Chondrocyte (in vitro differentiated cells): ENCODE results near the gene ADGRA1. TPM values are rescaled to one million over a fixed set of nuclear protein-coding genes. Genes with fewer than 3 reads are reported as not detected.

Source experiments
- DNase-seq: peaks from one replicate; pipeline ENCODE4 v3.0.0; 2021; ENCODE audit warnings: mixed read lengths, low spot score
- H3K27ac Mint-ChIP-seq: one replicate; pipeline ENCODE4 v1.8.0; 2021; ENCODE audit warnings: mild to moderate bottlenecking, moderate library complexity, mixed read lengths; ENCODE audit not compliant: unreplicated experiment
- H3K27me3 Mint-ChIP-seq: 2 replicates; pipeline ENCODE4 v1.8.0; 2021; ENCODE audit warnings: low read depth, mixed read lengths
- H3K36me3 Mint-ChIP-seq: 2 replicates; pipeline ENCODE4 v1.8.0; 2021; ENCODE audit warnings: low read depth, mixed read lengths
- H3K4me1 Mint-ChIP-seq: 2 replicates; pipeline ENCODE4 v1.8.0; 2021; ENCODE audit warnings: low read depth, mild to moderate bottlenecking, mixed read lengths
- H3K4me3 Mint-ChIP-seq: one replicate; pipeline ENCODE4 v1.8.0; 2021; ENCODE audit warnings: mild to moderate bottlenecking, moderate library complexity, mixed read lengths; ENCODE audit not compliant: unreplicated experiment
- H3K9me3 Mint-ChIP-seq: 2 replicates; pipeline ENCODE4 v1.8.0; 2021; ENCODE audit warnings: low read depth, mixed read lengths
- CTCF ChIP-seq: fragments of 200-600 bp; sonication (generic); IDR thresholded peaks from 2 replicates; pipeline ENCODE4 v1.5.0; 2021; ENCODE audit warnings: antibody characterized with exemption, mild to moderate bottlenecking, moderate library complexity
- total RNA-seq: library from RNA; stranded (reverse); gene quantifications from 3 replicates; pipeline ENCODE4 v1.2.1, GENCODE V29; 2021

Gene ADGRA1
- total RNA-seq, 1 donor from 2014 or later: not detected

- DNase-seq: no peak
- Mint-ChIP-seq H3K36me3 (no peaks in the 10 kb centered on the region), H3K4me1 (no peaks in the 10 kb centered on the region), H3K27ac (no peak overlapping the region), H3K9me3 (no peaks in the 10 kb centered on the region), H3K27me3 (peaks cover 18% of the 10 kb centered on the region), H3K4me3 (no peak overlapping the region)
- no peak for TF ChIP-seq CTCF
Measured at GRCh38 chr10:133079836-133080682, 7.7 kb upstream of the ADGRA1 start.

- no peak for DNase-seq
- Mint-ChIP-seq H3K4me1 (no peaks in the 10 kb centered on the region), H3K36me3 (no peaks in the 10 kb centered on the region), H3K27ac (no peak overlapping the region), H3K9me3 (no peaks in the 10 kb centered on the region), H3K4me3 (no peak overlapping the region), H3K27me3 (peaks cover 19% of the 10 kb centered on the region)
- no peak for TF ChIP-seq CTCF
Measured at GRCh38 chr10:133080683-133081040, 7.1 kb upstream of the ADGRA1 start.

- Mint-ChIP-seq H3K4me3 (no peak overlapping the region), H3K4me1 (no peaks in the 10 kb centered on the region)
- no peak for TF ChIP-seq CTCF
Measured at GRCh38 chr10:133081636-133082035, 6.1 kb upstream of the ADGRA1 start.

GRCh38 chr10:133082685-133083421, 4.9 kb upstream of the ADGRA1 start:
- DNase-seq: no peak
- H3K36me3 Mint-ChIP-seq: no peaks in the 10 kb centered on the region
- H3K4me1 Mint-ChIP-seq: peaks cover 3% of the 10 kb centered on the region
- no peaks in the 10 kb centered on the region for H3K9me3 Mint-ChIP-seq
- no peak overlapping the region for H3K4me3 Mint-ChIP-seq
- no peak for TF ChIP-seq CTCF
- no peak overlapping the region for H3K27ac Mint-ChIP-seq
- peaks cover 25% of the 10 kb centered on the region for H3K27me3 Mint-ChIP-seq

More at GRCh38 chr10:133081636-133082035, 6.1 kb upstream of the ADGRA1 start:
- H3K9me3 Mint-ChIP-seq: no peaks in the 10 kb centered on the region
- no peak overlapping the region for H3K27ac Mint-ChIP-seq
- H3K27me3 Mint-ChIP-seq: peaks cover 18% of the 10 kb centered on the region
- no peaks in the 10 kb centered on the region for H3K36me3 Mint-ChIP-seq
- DNase-seq: no peak

- H3K4me3 Mint-ChIP-seq: no peak overlapping the region
- no peaks in the 10 kb centered on the region for H3K9me3 Mint-ChIP-seq
- H3K27me3 Mint-ChIP-seq: peaks cover 25% of the 10 kb centered on the region
- H3K4me1 Mint-ChIP-seq: peaks cover 3% of the 10 kb centered on the region
- H3K27ac Mint-ChIP-seq: no peak overlapping the region
- DNase-seq: no peak
- no peak for TF ChIP-seq CTCF
- H3K36me3 Mint-ChIP-seq: no peaks in the 10 kb centered on the region
Measured at GRCh38 chr10:133083422-133084100, 4.2 kb upstream of the ADGRA1 start.
